Measurements from ENCODE around the gene TBC1D14.

The TBC1D14 gene

DNA sequence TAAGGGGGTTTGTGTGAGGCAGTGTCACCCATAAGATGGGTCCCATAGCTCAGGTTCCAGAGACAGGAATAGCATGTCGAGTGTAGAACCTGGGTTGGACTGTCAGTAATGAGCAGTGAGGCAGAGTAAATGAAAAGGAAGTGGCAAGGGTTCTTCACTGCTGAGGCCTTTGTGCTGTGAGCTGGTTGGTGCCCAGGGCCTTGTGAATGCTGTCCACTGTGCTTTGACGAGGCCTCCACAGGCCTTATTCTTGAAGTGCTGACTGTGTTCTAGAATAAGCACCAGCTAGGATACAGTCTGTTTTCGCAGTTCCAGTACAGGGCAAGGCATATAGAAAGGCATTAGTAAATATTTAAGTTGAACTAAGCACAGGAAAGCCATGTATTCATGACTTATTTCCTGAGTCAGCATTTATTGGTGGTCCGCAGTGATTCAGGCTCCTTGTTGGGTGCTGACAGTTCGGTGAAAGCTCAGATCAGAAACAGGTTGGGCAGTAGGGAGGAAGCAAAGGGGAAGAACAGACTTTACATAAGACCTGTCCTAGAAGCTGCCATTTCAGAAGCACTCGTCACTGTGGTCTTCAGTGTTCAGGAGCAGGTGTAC is 107.9 kb downstream of the TBC1D14 start:
- DNase-seq (ENCODE audit: low read depth in 2 of 2, low spot score in 1 of 2), result no peak

- no peak for DNase-seq (ENCODE audit: low read depth in 2 of 2, low spot score in 1 of 2)
Observed at GRCh38 chr4:7018281-7018680, 108.7 kb downstream of the TBC1D14 start.

DNA sequence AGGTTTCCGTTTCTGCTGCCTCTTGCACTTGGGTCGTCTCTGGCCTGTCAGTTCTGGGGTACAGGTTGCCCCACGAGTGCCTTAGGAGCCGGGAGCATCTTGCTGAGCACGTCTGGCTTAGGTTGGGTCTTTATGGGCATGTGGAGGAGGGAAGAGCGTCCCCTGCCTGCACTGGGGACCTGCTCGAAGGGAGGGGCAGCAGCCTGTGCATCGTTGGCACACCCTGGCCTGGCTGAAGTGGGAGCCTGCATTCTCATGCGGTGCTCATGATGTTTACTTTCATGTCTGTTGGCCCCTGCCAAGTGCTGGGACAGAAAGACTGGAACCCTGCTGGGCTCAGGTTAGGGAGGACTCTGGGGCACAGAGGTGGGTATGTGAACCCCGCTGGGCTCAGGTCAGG is 109.7 kb downstream of the TBC1D14 start:
- DNase-seq (ENCODE audit: low read depth in 2 of 2, low spot score in 1 of 2), result no peak

DNA sequence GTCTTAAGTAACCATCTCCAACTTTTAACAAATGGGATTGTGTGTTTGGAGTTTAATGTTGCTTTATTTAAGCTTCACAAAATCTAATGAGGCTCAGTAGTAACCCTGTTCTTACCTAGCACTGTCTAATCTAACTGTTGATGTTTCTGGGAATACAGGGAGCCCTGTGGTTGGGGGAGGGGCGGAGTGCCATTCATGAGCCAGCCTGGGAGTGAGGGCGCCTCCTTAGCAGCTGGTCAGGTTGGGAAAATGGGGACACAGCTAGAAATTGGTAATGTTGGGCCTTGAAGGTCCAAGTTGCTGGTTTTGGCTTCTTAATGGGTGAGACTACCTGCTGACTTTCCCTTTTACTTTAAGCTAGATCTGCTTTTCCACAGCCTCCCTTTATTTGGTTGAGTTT is 110.7 kb downstream of the TBC1D14 start:
- no peak for DNase-seq (ENCODE audit: low read depth in 2 of 2, low spot score in 1 of 2)

- no peak for DNase-seq (ENCODE audit: low read depth in 2 of 2, low spot score in 1 of 2)
Observed at GRCh38 chr4:7020856-7021255, 111.2 kb downstream of the TBC1D14 start.

- no peak for DNase-seq (ENCODE audit: low read depth in 2 of 2, low spot score in 1 of 2)
Observed at GRCh38 chr4:7021355-7021754, 111.7 kb downstream of the TBC1D14 start.

- no peak for DNase-seq (ENCODE audit: low read depth in 2 of 2, low spot score in 1 of 2)
Observed at GRCh38 chr4:7021930-7022664, 112.5 kb downstream of the TBC1D14 start.

DNA sequence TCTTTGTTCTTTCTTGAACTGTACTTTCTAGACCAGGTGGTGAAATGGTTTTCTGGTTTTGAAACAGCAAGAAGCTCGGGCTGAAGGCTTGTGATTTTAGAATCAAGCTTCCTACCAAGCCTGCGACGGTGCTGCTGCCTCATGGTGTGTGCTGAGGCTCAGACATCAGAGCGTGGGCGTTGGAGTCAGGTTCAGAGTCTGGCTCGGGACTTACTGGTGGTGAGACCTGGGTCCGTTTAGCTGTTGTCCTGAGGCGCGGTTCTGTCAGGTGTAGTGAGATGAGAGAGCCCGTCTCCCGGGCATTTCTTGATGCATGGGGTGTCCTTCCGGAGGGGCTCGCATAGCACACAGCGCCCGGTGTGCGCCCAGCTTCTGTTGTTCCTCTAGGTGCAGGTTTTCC is 113.9 kb downstream of the TBC1D14 start:
- no peak for DNase-seq (ENCODE audit: low read depth in 2 of 2, low spot score in 1 of 2)

- no peak for DNase-seq (ENCODE audit: low read depth in 2 of 2, low spot score in 1 of 2)
Observed at GRCh38 chr4:7023901-7024300, 114.3 kb downstream of the TBC1D14 start.

DNA sequence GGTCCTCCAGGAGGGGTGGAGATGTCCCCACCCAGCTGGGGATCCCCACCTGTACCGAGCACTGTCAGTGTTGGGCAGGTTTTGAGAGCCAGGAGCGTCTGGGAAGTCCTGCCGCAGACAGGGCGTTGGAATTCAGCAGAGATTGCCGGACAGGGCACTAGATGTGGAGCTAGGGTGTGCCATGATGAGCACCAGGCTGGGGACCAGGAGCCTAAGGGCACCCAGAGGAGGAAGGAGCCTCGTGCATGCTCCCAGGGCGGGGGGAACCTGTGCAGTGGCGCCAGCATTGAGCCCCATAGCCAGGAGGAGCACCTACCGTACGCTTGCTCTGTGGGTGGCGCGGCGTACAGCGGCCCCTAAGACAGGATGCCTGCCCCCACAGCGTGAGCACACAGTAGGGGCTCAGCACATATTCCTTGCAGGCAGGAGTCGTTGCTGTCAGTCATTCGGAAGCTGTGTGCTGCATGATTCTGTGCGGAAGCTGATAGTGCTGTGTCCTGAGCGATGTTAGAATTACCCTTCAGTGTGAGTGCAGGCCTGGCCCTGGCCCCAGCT is 114.8 kb downstream of the TBC1D14 start:
- no peak for DNase-seq (ENCODE audit: low read depth in 2 of 2, low spot score in 1 of 2)

- no peak for DNase-seq (ENCODE audit: low read depth in 2 of 2, low spot score in 1 of 2)
Observed at GRCh38 chr4:7025040-7025602, 115.5 kb downstream of the TBC1D14 start.

DNA sequence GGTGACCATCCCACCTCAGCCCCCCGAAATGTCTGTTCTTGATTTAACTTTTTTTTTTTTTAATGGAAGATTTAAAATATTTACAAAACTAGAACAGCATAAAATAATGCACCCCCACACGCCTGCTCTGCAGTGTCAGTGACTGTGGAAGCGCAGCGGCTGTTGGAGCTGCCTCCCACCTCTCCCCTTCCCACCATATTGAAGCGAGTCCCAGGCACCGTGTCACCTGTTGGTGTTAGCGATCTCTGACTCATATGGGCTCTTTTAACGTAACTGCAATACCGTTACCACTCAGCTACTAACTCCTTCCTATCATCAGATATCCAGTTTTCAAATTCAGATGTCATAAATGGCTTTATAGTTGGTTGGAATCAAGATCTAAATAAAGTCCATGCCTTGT is 116.5 kb downstream of the TBC1D14 start:
- no peak for DNase-seq (ENCODE audit: low read depth in 2 of 2, low spot score in 1 of 2)

GRCh38 chr4:7027284-7027683 is 117.7 kb downstream of the TBC1D14 start:
- no peak for DNase-seq (ENCODE audit: low read depth in 2 of 2, low spot score in 1 of 2)

GRCh38 chr4:7027913-7028312 is 118.3 kb downstream of the TBC1D14 start:
- no peak for DNase-seq (ENCODE audit: low read depth in 2 of 2, low spot score in 1 of 2)

- no peak for DNase-seq (ENCODE audit: low read depth in 2 of 2, low spot score in 1 of 2)
Observed at GRCh38 chr4:7029212-7029611, 119.6 kb downstream of the TBC1D14 start.

- no peak for DNase-seq (ENCODE audit: low read depth in 2 of 2, low spot score in 1 of 2)
Observed at GRCh38 chr4:7029921-7030320, 120.3 kb downstream of the TBC1D14 start.

GRCh38 chr4:7030856-7031255 is 121.2 kb downstream of the TBC1D14 start:
- DNase-seq (ENCODE audit: low read depth in 2 of 2, low spot score in 1 of 2), result no peak

DNA sequence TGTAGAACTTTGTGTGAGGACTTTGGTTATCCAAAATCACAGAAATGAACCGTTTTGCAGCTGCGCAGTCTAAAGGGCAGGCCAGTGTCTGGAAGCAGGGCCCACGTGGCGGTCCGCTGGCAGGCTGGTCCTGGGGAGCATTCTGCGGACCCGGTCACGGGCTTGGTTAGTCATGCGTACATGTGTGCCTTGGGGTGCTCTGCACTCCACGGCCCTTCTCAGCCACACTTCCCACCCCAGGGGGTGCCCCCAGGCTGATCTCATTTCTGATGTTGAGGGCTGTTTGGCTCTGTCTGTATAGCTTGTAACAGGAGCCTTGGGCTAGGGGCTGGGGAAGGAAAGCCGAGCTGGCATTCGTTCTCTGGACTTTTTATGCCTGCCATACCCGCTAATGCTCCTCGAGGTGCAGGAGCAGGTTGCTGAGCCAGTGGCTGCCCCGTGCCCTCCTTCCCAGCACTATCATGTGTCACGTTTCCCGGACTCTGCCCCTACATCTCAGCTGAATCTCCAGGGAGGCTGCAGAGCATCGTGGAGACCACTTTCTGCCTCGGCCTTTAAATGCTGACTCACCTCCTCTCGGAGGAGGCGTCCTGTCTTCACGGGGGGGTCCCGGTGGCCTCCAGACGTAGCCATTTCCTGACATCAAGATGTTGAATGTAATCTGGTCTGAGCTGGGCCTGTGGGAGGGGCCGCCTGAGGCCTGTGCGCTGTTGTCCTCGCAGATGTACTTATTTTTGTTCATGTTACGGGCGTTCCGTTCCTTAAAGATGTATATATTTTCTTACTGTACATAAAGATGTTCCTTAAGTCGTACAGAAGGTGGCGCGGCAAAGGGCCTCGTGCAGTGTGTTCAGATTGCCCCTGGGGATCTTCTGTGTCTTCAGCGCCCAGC is 122.2 kb downstream of the TBC1D14 start:
- DNase-seq (ENCODE audit: low read depth in 2 of 2, low spot score in 1 of 2), result no peak

- DNase-seq (ENCODE audit: low read depth in 2 of 2, low spot score in 1 of 2), result no peak
Observed at GRCh38 chr4:7032596-7032995, 123.0 kb downstream of the TBC1D14 start.

GRCh38 chr4:7034262-7035081 is 124.8 kb downstream of the TBC1D14 start:
- no peak for DNase-seq (ENCODE audit: low read depth in 2 of 2, low spot score in 1 of 2)

GRCh38 chr4:7037425-7037824 is 127.8 kb downstream of the TBC1D14 start:
- no peak for DNase-seq (ENCODE audit: low read depth in 2 of 2, low spot score in 1 of 2)
